K562 (cell line): ENCODE data around the gene TMEM187. TPM values are rescaled to one million over a fixed set of nuclear protein-coding genes. Genes with fewer than 3 reads are reported as not detected.

Experiments used
- AFF4 ChIP-seq: sonication (generic); formaldehyde crosslinking; IDR thresholded peaks from 2 replicates; pipeline ENCODE4 v1.8.0; 2023; ENCODE audit warnings: mild to moderate bottlenecking, missing genetic modification reagents
- DIDO1 ChIP-seq: fragments of 450-650 bp; IDR thresholded peaks from 2 replicates; pipeline ENCODE4 v1.6.1; 2016; ENCODE audit warnings: low read depth, missing biosample characterization, missing genetic modification characterization
- GTF2B ChIP-seq: IDR thresholded peaks from 2 replicates; pipeline ENCODE4 v1.6.1; 2011; ENCODE audit not compliant: insufficient read length; ENCODE audit errors: extremely low read depth
- IFI16 ChIP-seq: fragments of 250-450 bp; sonication (Bioruptor Pico); IDR thresholded peaks from 2 replicates; pipeline ENCODE4 v2.1.2; 2022; ENCODE audit warnings: mild to moderate bottlenecking, inconsistent platforms
- MBD2 ChIP-seq: sonication (generic); IDR thresholded peaks from 2 replicates; pipeline ENCODE4 v1.6.1; 2016; ENCODE audit warnings: low read depth, borderline replicate concordance
- MEF2D ChIP-seq: conservative IDR thresholded peaks from 2 replicates; pipeline ENCODE4 v1.6.1; 2016; ENCODE audit warnings: low read depth, missing genetic modification characterization, missing compliant biosample characterization
- PHF20 ChIP-seq: fragments of 450-650 bp; IDR thresholded peaks from 2 replicates; pipeline ENCODE4 v1.6.1; 2018; ENCODE audit not compliant: partially characterized antibody
- SOX6 ChIP-seq: fragments of 450-650 bp; IDR thresholded peaks from 2 replicates; pipeline ENCODE4 v1.6.1; 2014; ENCODE audit warnings: mild to moderate bottlenecking
- SRSF7 ChIP-seq: fragments of 200-400 bp; formaldehyde crosslinking; optimal IDR thresholded peaks from 2 replicates; pipeline ENCODE3; 2017; ENCODE audit warnings: mild to moderate bottlenecking, low read depth, low read length
- TCF3 ChIP-seq: sonication (generic); formaldehyde crosslinking; IDR thresholded peaks from 2 replicates; pipeline ENCODE4 v1.4.0; 2020; ENCODE audit warnings: mild to moderate bottlenecking, missing genetic modification reagents
- TFAP4 ChIP-seq: sonication (generic); formaldehyde crosslinking; IDR thresholded peaks from 2 replicates; pipeline ENCODE4 v1.8.0; 2022; ENCODE audit warnings: missing genetic modification reagents, mild to moderate bottlenecking, moderate library complexity, borderline replicate concordance
- ZBTB33 ChIP-seq: sonication (generic); formaldehyde crosslinking; IDR thresholded peaks from 2 replicates; pipeline ENCODE4 v1.8.1; 2023; ENCODE audit warnings: mild to moderate bottlenecking, missing genetic modification reagents
- ZBTB7A ChIP-seq: IDR thresholded peaks from 2 replicates; pipeline ENCODE4 v1.6.1; 2011; ENCODE audit warnings: low read depth, mild to moderate bottlenecking, low read length, moderate library complexity, borderline replicate concordance; ENCODE audit not compliant: control insufficient read depth
- ZFX ChIP-seq: sonication (generic); formaldehyde crosslinking; IDR thresholded peaks from 2 replicates; pipeline ENCODE4 v1.8.0; 2022; ENCODE audit warnings: mild to moderate bottlenecking, missing genetic modification reagents, moderate library complexity
- ZNF280B ChIP-seq: fragments of 250-450 bp; sonication (Bioruptor Pico); IDR thresholded peaks from 2 replicates; pipeline ENCODE4 v1.5.1; 2021; ENCODE audit warnings: mild to moderate bottlenecking
- ZNF780A ChIP-seq: fragments of 250-450 bp; sonication (Bioruptor Pico); IDR thresholded peaks from 2 replicates; pipeline ENCODE4 v1.5.0; 2021; ENCODE audit warnings: mild to moderate bottlenecking
- ZNF79 ChIP-seq: fragments of 250-450 bp; sonication (Bioruptor Pico); IDR thresholded peaks from 2 replicates; pipeline ENCODE4 v1.4.0; 2020; ENCODE audit warnings: low read depth, mild to moderate bottlenecking, moderate library complexity
- polyA plus RNA-seq, 8 experiments: library from polyadenylated mRNA; depleted of rRNA in 4 of 8; stranded (reverse) in 5 of 8; unstranded in 3 of 8; fragments of >200 nt; fragmentation: Nextera tagmentation in 2 of 8; fragmentation: Illumina TruSeq in 1 of 8; extraction: Ambion mirVana in 2 of 8; extraction: Trizol in 1 of 8; gene quantifications; 2 replicates each; pipeline versions ENCODE4 v1.2.1 to v1.2.3, GENCODE V29; 2011 to 2014; ENCODE audit warnings: inconsistent platforms in 1 of 8, missing spikeins in 1 of 8
- total RNA-seq, 7 experiments: library from RNA; depleted of rRNA in 6 of 7; stranded (reverse); fragments of >200 nt in 6 of 7; fragmentation: Illumina TruSeq in 2 of 7; extraction: Trizol in 2 of 7; gene quantifications; 2 replicates each; pipeline versions ENCODE4 v1.2.1 to v1.2.3, GENCODE V29; 2011 to 2021; ENCODE audit warnings: low replicate concordance in 1 of 7

The TMEM187 gene
- total and polyA plus RNA-seq, 9 of the 15 experiments (the other 6 are each of a cell fraction or from before 2014, with no cell fraction given): 0.13 to 6.4 (median 1.6) TPM

GRCh38 chrX:153971450-153972367 is 845 bp upstream of the TMEM187 start, which contains the start of gene HCFC1 (continued):
- TF ChIP-seq AFF4 (CRISPR knock-in tag): peak; percentile 82; the same call in 1 of the 2 replicates
- TF ChIP-seq SRSF7: no peak
- 0 out of 2 replicates have a peak, but pooled peaks have one; percentile 2 for TF ChIP-seq MBD2
- no peak for TF ChIP-seq GTF2B
- TF ChIP-seq SOX6: no peak
- TF ChIP-seq ZFX (CRISPR knock-in tag): peak; percentile 83
- no peak for TF ChIP-seq ZNF780A (CRISPR knock-in tag)
- no peak for TF ChIP-seq IFI16 (CRISPR knock-in tag)
- TF ChIP-seq ZBTB33 (CRISPR knock-in tag): no peak
- TF ChIP-seq ZNF79 (CRISPR knock-in tag): no peak
- no peak for TF ChIP-seq ZNF280B (CRISPR knock-in tag)
- TF ChIP-seq ZBTB7A: peak; percentile 92
- peak; percentile 60; the same call in 1 of the 2 replicates for TF ChIP-seq MEF2D
- TF ChIP-seq PHF20: peak; percentile 11
- no peak for TF ChIP-seq TCF3 (CRISPR knock-in tag)
- TF ChIP-seq TFAP4: peak; percentile 41
- TF ChIP-seq DIDO1 (tag): no peak
